Measurements from ENCODE around the gene ME3.

GRCh38 chr11:86666193-86666592 lies 6.2 kb downstream of the ME3 start:
- TF ChIP-seq CTCF (IDR thresholded peaks at IDR 0.05) (no peak), POLR2A (IDR thresholded peaks at IDR 0.05) (no peak), POLR2AphosphoS5 (IDR thresholded peaks at IDR 0.05) (no peak), EP300 (IDR thresholded peaks at IDR 0.05) (no peak)

All from gastroesophageal sphincter (tissue), 3 donors.